NT2/D1 (cell line): ENCODE measurements around the gene SHC2.

ENCODE experiments used
- YY1 ChIP-seq: IDR thresholded peaks from 2 replicates; pipeline ENCODE4 v1.6.1; 2011; ENCODE audit not compliant: insufficient read length, insufficient read depth
- ZNF274 ChIP-seq: IDR thresholded peaks from 2 replicates; pipeline ENCODE4 v1.6.1; 2011; ENCODE audit warnings: mild to moderate bottlenecking, low read depth, low read length

DNA sequence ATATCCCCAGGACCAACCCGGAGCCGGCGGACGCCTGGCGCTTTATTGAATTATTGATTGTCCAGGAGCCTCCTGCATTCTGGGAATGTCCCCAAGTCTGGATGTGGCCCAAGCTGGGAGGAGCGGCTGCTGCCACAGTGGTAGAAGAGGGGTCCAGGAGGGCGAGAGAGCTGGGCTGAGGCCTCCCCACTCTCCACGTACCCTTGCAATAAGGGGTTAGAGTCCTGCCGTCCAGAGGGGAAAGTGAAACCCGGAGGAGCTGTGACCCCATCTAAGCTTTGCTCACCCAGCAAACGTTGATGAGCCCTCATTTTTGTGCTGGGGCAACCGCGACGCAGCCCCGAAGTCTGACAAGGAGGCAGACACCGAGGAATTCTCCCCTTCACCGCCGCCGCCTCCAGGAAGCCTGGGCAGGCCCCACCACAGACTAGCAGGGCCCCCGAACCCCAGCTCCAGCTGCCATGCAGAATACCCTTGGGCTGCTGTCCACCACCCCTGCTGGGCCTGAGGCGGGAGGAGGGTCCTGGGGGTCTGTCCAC, 50.5 kb downstream of the SHC2 start:
- no peak for TF ChIP-seq YY1
- TF ChIP-seq ZNF274 = no peak
